ENCODE results near the gene SPOCK1. TPM values are rescaled to one million over a fixed set of nuclear protein-coding genes. Genes with fewer than 3 reads are reported as not detected.

The SPOCK1 gene
- polyA plus RNA-seq, 2 of the 4 experiments (the other 2 are of a cell fraction), result 28.9 to 40.8 TPM

DNA sequence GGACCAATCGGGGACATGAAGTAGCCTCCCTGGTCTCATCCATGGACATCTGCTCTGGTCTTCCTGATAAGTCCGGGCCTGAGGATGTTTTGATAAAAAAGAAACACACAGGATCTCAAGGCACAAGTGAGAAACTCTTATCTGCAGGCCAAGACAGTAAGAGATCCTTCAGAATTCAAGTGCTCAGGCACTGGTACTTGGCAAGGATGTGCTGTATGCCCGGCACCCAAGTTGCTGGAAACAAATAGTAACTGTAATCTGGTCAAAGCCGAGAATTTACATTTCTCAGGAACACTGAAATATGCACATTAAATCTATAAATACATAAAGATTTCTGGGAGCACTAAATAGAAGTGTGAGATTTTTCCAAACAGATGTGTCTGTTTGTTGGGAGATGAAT is 165.7 kb downstream of the SPOCK1 start:
- no peak overlapping the region for H3K4me2 ChIP-seq
- CTCF ChIA-PET, result no interaction called here
- POLR2A ChIA-PET, result no interaction called here

DNA sequence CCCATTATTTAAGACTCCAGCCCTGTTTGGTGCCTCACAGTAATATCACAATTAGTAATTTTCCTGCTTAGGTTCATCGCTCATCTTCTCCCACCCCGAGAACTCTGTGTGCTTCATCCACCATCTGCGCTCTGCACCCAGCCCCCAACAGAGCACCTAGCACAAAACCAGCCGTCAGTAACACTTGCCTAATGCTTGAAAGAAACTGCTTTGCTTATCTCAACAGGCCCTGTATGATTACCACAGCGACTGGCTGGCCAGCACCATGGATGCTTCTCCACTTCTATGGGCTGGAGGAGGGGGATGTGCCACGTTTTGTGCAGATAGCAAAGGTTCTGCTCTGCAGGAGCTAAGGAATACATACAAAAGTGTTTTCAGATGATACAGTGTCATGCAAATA is 166.8 kb downstream of the SPOCK1 start:
- TF ChIP-seq FOSL2 (IDR thresholded peaks at IDR 0.05) (no peak), FOSL2 (CRISPR knock-in tag; IDR thresholded peaks at IDR 0.05) (no peak), KDM1A (IDR thresholded peaks at IDR 0.05; ENCODE audit: low read depth) (no peak), HEYL (CRISPR knock-in tag; IDR thresholded peaks at IDR 0.05) (no peak), TFCP2L1 (CRISPR knock-in tag; IDR thresholded peaks at IDR 0.05) (no peak), EHF (CRISPR knock-in tag; IDR thresholded peaks at IDR 0.05) (no peak), CBX8 (IDR thresholded peaks at IDR 0.05) (no peak), ZC3H11A (IDR thresholded peaks at IDR 0.05) (no peak), ZSCAN20 (CRISPR knock-in tag; IDR thresholded peaks at IDR 0.05) (no peak), BHLHE40 (IDR thresholded peaks at IDR 0.05; ENCODE audit: low read depth, low read length) (no peak), TP53 (CRISPR knock-in tag; IDR thresholded peaks at IDR 0.05) (no peak), JUNB (IDR thresholded peaks at IDR 0.05) (no peak)
- TF ChIP-seq, protein P1, sequence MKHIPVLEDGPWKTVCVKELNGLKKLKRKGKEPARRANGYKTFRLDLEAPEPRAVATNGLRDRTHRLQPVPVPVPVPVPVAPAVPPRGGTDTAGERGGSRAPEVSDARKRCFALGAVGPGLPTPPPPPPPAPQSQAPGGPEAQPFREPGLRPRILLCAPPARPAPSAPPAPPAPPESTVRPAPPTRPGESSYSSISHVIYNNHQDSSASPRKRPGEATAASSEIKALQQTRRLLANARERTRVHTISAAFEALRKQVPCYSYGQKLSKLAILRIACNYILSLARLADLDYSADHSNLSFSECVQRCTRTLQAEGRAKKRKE (CRISPR knock-in tag; IDR thresholded peaks at IDR 0.05; ENCODE audit: low read depth), result no peak
- Histone ChIP-seq H3K4me3 (no peak overlapping the region), H3K4me1 (no peaks in the 10 kb centered on the region), H3K27ac (no peak overlapping the region), H3K4me2 (no peak overlapping the region), H3K9me3 (no peaks in the 10 kb centered on the region)
- WGBS (ENCODE audit: missing lambda C conversion rate), result 60% methylated on average over 6 of the region's 6 CpGs
- ChIA-PET CTCF (interaction anchor here (1.0 to 1.1 kb wide), 2 partner anchors 12 kb away, joined by 3 read pairs; no protein-coding TSS in a partner anchor), POLR2A (no interaction called here)
- FAIRE-seq, result no peak
- ATAC-seq, result no peak
- no peak for DNase-seq (ENCODE audit: low read depth in 1 of 2, low spot score in 1 of 2)

More for the DNA sequence above, 165.7 kb downstream of the SPOCK1 start:
- Histone ChIP-seq H3K4me3 (no peak overlapping the region), H3K4me1 (no peaks in the 10 kb centered on the region), H3K27ac (no peak overlapping the region), H3K9me3 (no peaks in the 10 kb centered on the region)
- WGBS (ENCODE audit: missing lambda C conversion rate), result 60% methylated on average over 4 of the region's 4 CpGs
- no peak for TF ChIP-seq HOXB13 (CRISPR knock-in tag; IDR thresholded peaks at IDR 0.05; ENCODE audit: low read depth)
- no peak for TF ChIP-seq JUN (IDR thresholded peaks at IDR 0.05)
- no peak for TF ChIP-seq KDM5A (IDR thresholded peaks at IDR 0.05)
- no peak for TF ChIP-seq NPAS2 (CRISPR knock-in tag; IDR thresholded peaks at IDR 0.05; ENCODE audit: borderline replicate concordance)
- TF ChIP-seq, protein P2, sequence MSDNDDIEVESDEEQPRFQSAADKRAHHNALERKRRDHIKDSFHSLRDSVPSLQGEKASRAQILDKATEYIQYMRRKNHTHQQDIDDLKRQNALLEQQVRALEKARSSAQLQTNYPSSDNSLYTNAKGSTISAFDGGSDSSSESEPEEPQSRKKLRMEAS (IDR thresholded peaks at IDR 0.05), result no peak
- no peak for ATAC-seq
- FAIRE-seq, result no peak
- no peak for DNase-seq (ENCODE audit: low read depth in 1 of 2, low spot score in 1 of 2)

DNA sequence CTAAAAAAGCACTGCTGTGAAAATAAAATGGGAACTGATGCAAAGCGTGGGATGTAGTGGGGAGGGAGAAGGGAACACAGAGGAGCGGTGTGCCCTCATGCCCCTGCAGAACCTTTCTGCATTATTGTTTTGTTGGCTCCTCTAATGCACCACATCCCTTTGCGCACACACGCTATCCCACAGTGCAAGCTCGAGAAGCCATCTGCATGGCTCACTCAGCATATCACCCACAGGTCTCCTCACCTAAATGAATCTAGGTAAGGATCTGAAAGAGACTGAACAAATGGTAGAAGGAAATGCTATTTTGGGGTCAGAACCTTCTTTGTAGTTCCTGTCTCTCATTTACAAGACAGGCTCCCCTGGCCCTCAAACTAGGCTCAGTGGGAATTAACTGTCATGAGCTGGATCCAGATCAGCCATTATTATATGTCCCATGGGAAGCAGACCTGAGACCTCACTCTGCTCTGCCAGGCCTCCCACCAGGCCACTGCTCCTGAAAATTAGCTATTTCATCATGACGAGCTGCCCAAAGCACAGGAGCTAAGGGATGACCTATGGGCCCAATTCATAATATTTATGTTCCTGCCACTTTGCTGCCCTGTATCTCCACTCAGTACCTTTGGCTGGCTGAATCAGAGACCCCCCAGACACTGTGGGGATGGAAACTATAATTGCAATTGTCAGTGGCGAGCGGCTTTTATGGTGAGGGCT is 169.4 kb downstream of the SPOCK1 start:
- CTCF ChIA-PET, result interaction anchor here (0.8 to 3.6 kb wide), 6 partner anchors 9 to 169 kb away, joined by 3 to 19 read pairs (median 3); partner anchors contain the start of gene SPOCK1
- TF ChIP-seq, protein P3, sequence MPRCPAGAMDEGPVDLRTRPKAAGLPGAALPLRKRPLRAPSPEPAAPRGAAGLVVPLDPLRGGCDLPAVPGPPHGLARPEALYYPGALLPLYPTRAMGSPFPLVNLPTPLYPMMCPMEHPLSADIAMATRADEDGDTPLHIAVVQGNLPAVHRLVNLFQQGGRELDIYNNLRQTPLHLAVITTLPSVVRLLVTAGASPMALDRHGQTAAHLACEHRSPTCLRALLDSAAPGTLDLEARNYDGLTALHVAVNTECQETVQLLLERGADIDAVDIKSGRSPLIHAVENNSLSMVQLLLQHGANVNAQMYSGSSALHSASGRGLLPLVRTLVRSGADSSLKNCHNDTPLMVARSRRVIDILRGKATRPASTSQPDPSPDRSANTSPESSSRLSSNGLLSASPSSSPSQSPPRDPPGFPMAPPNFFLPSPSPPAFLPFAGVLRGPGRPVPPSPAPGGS (IDR thresholded peaks at IDR 0.05), result no peak
- TF ChIP-seq ESRRA (IDR thresholded peaks at IDR 0.05; ENCODE audit: borderline replicate concordance, low read length), result no peak
- no peak for TF ChIP-seq CHD2 (IDR thresholded peaks at IDR 0.05; ENCODE audit: low read length, partially characterized antibody)
- no peak for TF ChIP-seq KDM1A (IDR thresholded peaks at IDR 0.05; ENCODE audit: low read depth)
- no peak for TF ChIP-seq EHF (CRISPR knock-in tag; IDR thresholded peaks at IDR 0.05)
- TF ChIP-seq ZFP36 (IDR thresholded peaks at IDR 0.05; ENCODE audit: borderline replicate concordance, partially characterized antibody), result no peak
- TF ChIP-seq, protein P4, sequence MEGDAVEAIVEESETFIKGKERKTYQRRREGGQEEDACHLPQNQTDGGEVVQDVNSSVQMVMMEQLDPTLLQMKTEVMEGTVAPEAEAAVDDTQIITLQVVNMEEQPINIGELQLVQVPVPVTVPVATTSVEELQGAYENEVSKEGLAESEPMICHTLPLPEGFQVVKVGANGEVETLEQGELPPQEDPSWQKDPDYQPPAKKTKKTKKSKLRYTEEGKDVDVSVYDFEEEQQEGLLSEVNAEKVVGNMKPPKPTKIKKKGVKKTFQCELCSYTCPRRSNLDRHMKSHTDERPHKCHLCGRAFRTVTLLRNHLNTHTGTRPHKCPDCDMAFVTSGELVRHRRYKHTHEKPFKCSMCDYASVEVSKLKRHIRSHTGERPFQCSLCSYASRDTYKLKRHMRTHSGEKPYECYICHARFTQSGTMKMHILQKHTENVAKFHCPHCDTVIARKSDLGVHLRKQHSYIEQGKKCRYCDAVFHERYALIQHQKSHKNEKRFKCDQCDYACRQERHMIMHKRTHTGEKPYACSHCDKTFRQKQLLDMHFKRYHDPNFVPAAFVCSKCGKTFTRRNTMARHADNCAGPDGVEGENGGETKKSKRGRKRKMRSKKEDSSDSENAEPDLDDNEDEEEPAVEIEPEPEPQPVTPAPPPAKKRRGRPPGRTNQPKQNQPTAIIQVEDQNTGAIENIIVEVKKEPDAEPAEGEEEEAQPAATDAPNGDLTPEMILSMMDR (IDR thresholded peaks at IDR 0.05), result no peak
- TF ChIP-seq HEYL (CRISPR knock-in tag; IDR thresholded peaks at IDR 0.05), result no peak
- TF ChIP-seq CHD4 (IDR thresholded peaks at IDR 0.05; ENCODE audit: borderline replicate concordance), result no peak
- no peak for TF ChIP-seq RCOR1 (IDR thresholded peaks at IDR 0.05; ENCODE audit: low read depth, low read length)
- no peak for TF ChIP-seq POLR2A (IDR thresholded peaks at IDR 0.05; ENCODE audit: low read length)
- TF ChIP-seq ZC3H11A (IDR thresholded peaks at IDR 0.05), result no peak
- TF ChIP-seq FOSL2 (IDR thresholded peaks at IDR 0.05), result no peak
- no peak for TF ChIP-seq FOSL2 (CRISPR knock-in tag; IDR thresholded peaks at IDR 0.05)
- TF ChIP-seq ZSCAN20 (CRISPR knock-in tag; IDR thresholded peaks at IDR 0.05), result no peak
- no peak for TF ChIP-seq PHF8 (IDR thresholded peaks at IDR 0.05; ENCODE audit: borderline replicate concordance, low read depth)
- TF ChIP-seq MYC (IDR thresholded peaks at IDR 0.05; ENCODE audit: borderline replicate concordance, low read length), result no peak
- TF ChIP-seq SMC3 (IDR thresholded peaks at IDR 0.05), result no peak
- TF ChIP-seq, protein P5, sequence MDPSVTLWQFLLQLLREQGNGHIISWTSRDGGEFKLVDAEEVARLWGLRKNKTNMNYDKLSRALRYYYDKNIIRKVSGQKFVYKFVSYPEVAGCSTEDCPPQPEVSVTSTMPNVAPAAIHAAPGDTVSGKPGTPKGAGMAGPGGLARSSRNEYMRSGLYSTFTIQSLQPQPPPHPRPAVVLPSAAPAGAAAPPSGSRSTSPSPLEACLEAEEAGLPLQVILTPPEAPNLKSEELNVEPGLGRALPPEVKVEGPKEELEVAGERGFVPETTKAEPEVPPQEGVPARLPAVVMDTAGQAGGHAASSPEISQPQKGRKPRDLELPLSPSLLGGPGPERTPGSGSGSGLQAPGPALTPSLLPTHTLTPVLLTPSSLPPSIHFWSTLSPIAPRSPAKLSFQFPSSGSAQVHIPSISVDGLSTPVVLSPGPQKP (IDR thresholded peaks at IDR 0.05; ENCODE audit: low read depth, low read length), result no peak
- WGBS (ENCODE audit: missing lambda C conversion rate), result 72% methylated on average over 8 of the region's 8 CpGs
- no peak overlapping the region for H3K27ac ChIP-seq
- no peaks in the 10 kb centered on the region for H3K4me1 ChIP-seq
- H3K4me2 ChIP-seq, result no peak overlapping the region
- no peak overlapping the region for H3K4me3 ChIP-seq
- no peaks in the 10 kb centered on the region for H3K9me3 ChIP-seq
- no peak for ATAC-seq
- POLR2A ChIA-PET, result no interaction called here
- DNase-seq (ENCODE audit: low read depth in 1 of 2, low spot score in 1 of 2), result no peak
- no peak for FAIRE-seq
